HFF-Myc (cell line): Measurements from ENCODE around the gene EIF4A3.

Experiments
- DNase-seq: peaks from one replicate; pipeline ENCODE4 v3.0.0-alpha.2; 2011; ENCODE audit warnings: low read depth; ENCODE audit errors: extremely low read depth
- H3K4me3 ChIP-seq: replicated peaks from 2 replicates; pipeline ENCODE4 v1.5.1; 2011; ENCODE audit warnings: low read depth, mild to moderate bottlenecking, control low read depth, low read length
- CTCF ChIP-seq: IDR thresholded peaks from 2 replicates; pipeline ENCODE4 v1.5.1; 2012; ENCODE audit warnings: mild to moderate bottlenecking, low read depth, low read length, control low read depth; ENCODE audit errors: missing control alignments

The EIF4A3 gene

GRCh38 chr17:80099291-80100034, 47.5 kb downstream of the EIF4A3 start:
- no peak for DNase-seq
- no peak for TF ChIP-seq CTCF
- no peak overlapping the region for H3K4me3 ChIP-seq

- no peak for DNase-seq
- no peak overlapping the region for H3K4me3 ChIP-seq
- TF ChIP-seq CTCF, result no peak
Measured at GRCh38 chr17:80097844-80098691, 48.9 kb downstream of the EIF4A3 start.

GRCh38 chr17:80097127-80097621, 49.8 kb downstream of the EIF4A3 start:
- TF ChIP-seq CTCF, result no peak
- DNase-seq, result no peak
- H3K4me3 ChIP-seq, result no peak overlapping the region

- no peak for DNase-seq
- no peak overlapping the region for H3K4me3 ChIP-seq
- TF ChIP-seq CTCF, result no peak
Measured at GRCh38 chr17:80096561-80097021, 50.3 kb downstream of the EIF4A3 start.

GRCh38 chr17:80095844-80096475, 51.0 kb downstream of the EIF4A3 start:
- no peak for DNase-seq
- no peak for TF ChIP-seq CTCF

GRCh38 chr17:80095038-80095843, 51.7 kb downstream of the EIF4A3 start:
- no peak overlapping the region for H3K4me3 ChIP-seq
- TF ChIP-seq CTCF, result no peak

More at GRCh38 chr17:80095844-80096475, 51.0 kb downstream of the EIF4A3 start:
- no peak overlapping the region for H3K4me3 ChIP-seq

More at GRCh38 chr17:80095038-80095843, 51.7 kb downstream of the EIF4A3 start:
- no peak for DNase-seq
